ENCODE data around the gene UBASH3A. TPM values are rescaled to one million over a fixed set of nuclear protein-coding genes. Genes with fewer than 3 reads are reported as not detected.

UBASH3A gene
- total RNA-seq, 1 donor from 2014 or later = not detected

DNA sequence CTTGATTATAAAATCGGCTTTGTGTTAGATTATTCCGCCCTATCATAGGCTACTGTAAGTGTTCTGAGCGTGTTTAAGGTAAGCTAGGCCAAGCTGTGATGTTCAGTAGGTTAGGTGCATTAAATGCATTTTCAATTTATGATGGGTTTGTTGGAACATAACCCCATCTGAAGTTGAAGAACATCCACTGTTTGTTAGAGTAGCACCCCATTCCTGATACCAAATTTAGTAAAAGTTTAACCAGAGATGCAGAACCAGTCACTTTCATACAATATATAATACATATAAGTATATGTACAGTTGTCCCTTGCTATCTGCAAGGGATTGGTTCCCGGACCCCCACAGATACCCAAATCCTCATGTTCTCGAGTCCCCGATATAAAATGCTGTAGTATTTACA is 16.1 kb downstream of the UBASH3A start:
- Mint-ChIP-seq H3K36me3 (ENCODE audit: unreplicated experiment) (peaks cover 14% of the 10 kb centered on the region), H3K27ac (ENCODE audit: unreplicated experiment) (no peak overlapping the region), H3K4me1 (ENCODE audit: low read depth, unreplicated experiment) (peaks cover 6% of the 10 kb centered on the region), H3K4me3 (ENCODE audit: unreplicated experiment) (no peak overlapping the region), H3K9me3 (ENCODE audit: unreplicated experiment) (no peaks in the 10 kb centered on the region), H3K27me3 (ENCODE audit: unreplicated experiment) (peaks cover 1% of the 10 kb centered on the region)
- DNase-seq = no peak
- TF ChIP-seq, protein P1, sequence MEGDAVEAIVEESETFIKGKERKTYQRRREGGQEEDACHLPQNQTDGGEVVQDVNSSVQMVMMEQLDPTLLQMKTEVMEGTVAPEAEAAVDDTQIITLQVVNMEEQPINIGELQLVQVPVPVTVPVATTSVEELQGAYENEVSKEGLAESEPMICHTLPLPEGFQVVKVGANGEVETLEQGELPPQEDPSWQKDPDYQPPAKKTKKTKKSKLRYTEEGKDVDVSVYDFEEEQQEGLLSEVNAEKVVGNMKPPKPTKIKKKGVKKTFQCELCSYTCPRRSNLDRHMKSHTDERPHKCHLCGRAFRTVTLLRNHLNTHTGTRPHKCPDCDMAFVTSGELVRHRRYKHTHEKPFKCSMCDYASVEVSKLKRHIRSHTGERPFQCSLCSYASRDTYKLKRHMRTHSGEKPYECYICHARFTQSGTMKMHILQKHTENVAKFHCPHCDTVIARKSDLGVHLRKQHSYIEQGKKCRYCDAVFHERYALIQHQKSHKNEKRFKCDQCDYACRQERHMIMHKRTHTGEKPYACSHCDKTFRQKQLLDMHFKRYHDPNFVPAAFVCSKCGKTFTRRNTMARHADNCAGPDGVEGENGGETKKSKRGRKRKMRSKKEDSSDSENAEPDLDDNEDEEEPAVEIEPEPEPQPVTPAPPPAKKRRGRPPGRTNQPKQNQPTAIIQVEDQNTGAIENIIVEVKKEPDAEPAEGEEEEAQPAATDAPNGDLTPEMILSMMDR (IDR thresholded peaks at IDR 0.05; ENCODE audit: partially characterized antibody, unreplicated experiment) = no peak

DNA sequence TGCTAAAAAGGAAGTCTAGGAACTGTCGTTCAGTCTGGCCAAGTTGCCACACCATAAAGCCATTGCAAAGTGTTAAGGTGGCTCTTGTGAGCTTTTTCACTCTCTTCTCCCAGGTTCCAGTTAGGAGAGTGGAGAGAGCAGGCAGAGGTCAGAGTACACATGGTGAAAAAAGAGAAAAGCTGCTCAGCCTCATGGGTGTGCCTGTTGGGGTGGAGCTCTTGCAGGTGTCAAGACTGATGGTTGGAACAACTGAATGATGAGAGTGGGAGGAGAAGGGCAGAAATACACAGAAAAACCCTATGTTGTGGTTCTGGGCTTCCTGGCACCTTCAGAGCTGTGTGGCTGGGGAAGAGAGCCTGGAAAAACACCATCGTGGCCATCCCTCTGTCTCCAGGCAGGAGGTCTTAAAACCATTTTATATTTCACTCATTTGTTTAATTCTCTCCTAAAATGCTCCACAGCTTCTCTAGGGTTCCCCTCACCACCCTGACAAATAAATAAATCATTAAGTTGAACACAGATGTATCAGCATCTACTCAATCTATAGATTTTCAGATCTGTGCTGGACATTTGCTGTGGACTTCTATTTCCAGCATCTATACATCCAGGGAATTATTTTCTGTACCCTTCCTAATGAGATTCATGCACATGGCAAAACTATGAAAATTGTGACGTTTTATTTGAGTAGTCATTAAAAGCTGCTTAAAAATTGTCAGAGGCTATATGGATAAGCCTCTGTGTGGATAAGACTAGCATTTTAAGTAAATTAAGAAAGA is 17.5 kb downstream of the UBASH3A start:
- peaks cover 7% of the 10 kb centered on the region for H3K4me1 Mint-ChIP-seq (ENCODE audit: low read depth, unreplicated experiment)

GRCh38 chr21:42423197-42423675 is 19.5 kb downstream of the UBASH3A start:
- Mint-ChIP-seq H3K36me3 (ENCODE audit: unreplicated experiment) (peaks cover 14% of the 10 kb centered on the region), H3K4me1 (ENCODE audit: low read depth, unreplicated experiment) (peaks cover 5% of the 10 kb centered on the region), H3K4me3 (ENCODE audit: unreplicated experiment) (no peak overlapping the region), H3K27ac (ENCODE audit: unreplicated experiment) (no peak overlapping the region), H3K9me3 (ENCODE audit: unreplicated experiment) (peaks cover 3% of the 10 kb centered on the region), H3K27me3 (ENCODE audit: unreplicated experiment) (peaks cover 3% of the 10 kb centered on the region)
- TF ChIP-seq, protein P1 (IDR thresholded peaks at IDR 0.05; ENCODE audit: partially characterized antibody, unreplicated experiment) = no peak
- no peak for DNase-seq

More for the DNA sequence above, 17.5 kb downstream of the UBASH3A start:
- no peak overlapping the region for H3K27ac Mint-ChIP-seq (ENCODE audit: unreplicated experiment)
- peaks cover under 1% of the 10 kb centered on the region for H3K27me3 Mint-ChIP-seq (ENCODE audit: unreplicated experiment)
- no peak for DNase-seq
- no peak overlapping the region for H3K4me3 Mint-ChIP-seq (ENCODE audit: unreplicated experiment)
- H3K9me3 Mint-ChIP-seq (ENCODE audit: unreplicated experiment) = peaks cover 3% of the 10 kb centered on the region
- H3K36me3 Mint-ChIP-seq (ENCODE audit: unreplicated experiment) = peaks cover 14% of the 10 kb centered on the region
- TF ChIP-seq, protein P1 (IDR thresholded peaks at IDR 0.05; ENCODE audit: partially characterized antibody, unreplicated experiment) = no peak

GRCh38 chr21:42423685-42424084 is 20.0 kb downstream of the UBASH3A start:
- no peak overlapping the region for H3K4me3 Mint-ChIP-seq (ENCODE audit: unreplicated experiment)
- H3K4me1 Mint-ChIP-seq (ENCODE audit: low read depth, unreplicated experiment) = peaks cover 5% of the 10 kb centered on the region

More at GRCh38 chr21:42423685-42424084, 20.0 kb downstream of the UBASH3A start:
- TF ChIP-seq, protein P1 (IDR thresholded peaks at IDR 0.05; ENCODE audit: partially characterized antibody, unreplicated experiment) = no peak
- H3K36me3 Mint-ChIP-seq (ENCODE audit: unreplicated experiment) = peaks cover 12% of the 10 kb centered on the region
- DNase-seq = no peak
- peaks cover 4% of the 10 kb centered on the region for H3K9me3 Mint-ChIP-seq (ENCODE audit: unreplicated experiment)
- H3K27ac Mint-ChIP-seq (ENCODE audit: unreplicated experiment) = no peak overlapping the region
- H3K27me3 Mint-ChIP-seq (ENCODE audit: unreplicated experiment) = peaks cover 3% of the 10 kb centered on the region
